H9 (cell line): ENCODE data around the gene SPRR4. TPM values are rescaled to one million over a fixed set of nuclear protein-coding genes. Genes with fewer than 3 reads are reported as not detected.

Experiments used
- DNase-seq: peaks from one replicate; pipeline ENCODE4 v3.0.0-alpha.2; 2017
- H2AFZ ChIP-seq: one replicate; pipeline ENCODE4 v1.6.1; 2013; ENCODE audit warnings: mild to moderate bottlenecking, low read length, control low read depth, moderate library complexity
- H2AK5ac ChIP-seq: 2 replicates; pipeline ENCODE4 v1.6.1; 2013; ENCODE audit warnings: low read length, control low read depth, mixed read lengths; ENCODE audit not compliant: insufficient read length
- H2BK120ac ChIP-seq: one replicate; pipeline ENCODE4 v1.6.1; 2013; ENCODE audit warnings: low read depth, mild to moderate bottlenecking, low read length, control low read depth, inconsistent platforms; ENCODE audit not compliant: poor library complexity, severe bottlenecking
- H2BK12ac ChIP-seq: 2 replicates; pipeline ENCODE4 v1.6.1; 2013; ENCODE audit warnings: low read length, control low read depth, mixed read lengths, low read depth; ENCODE audit not compliant: insufficient read length
- H2BK15ac ChIP-seq: 2 replicates; pipeline ENCODE4 v1.6.1; 2013; ENCODE audit warnings: low read depth, low read length, control low read depth
- H2BK20ac ChIP-seq: one replicate; pipeline ENCODE4 v1.6.1; 2013; ENCODE audit warnings: low read depth, mild to moderate bottlenecking, low read length, control low read depth, inconsistent platforms; ENCODE audit not compliant: poor library complexity, severe bottlenecking
- H2BK5ac ChIP-seq: 2 replicates; pipeline ENCODE4 v1.6.1; 2013; ENCODE audit warnings: low read length, control low read depth, mixed read lengths; ENCODE audit not compliant: insufficient read length
- H3K14ac ChIP-seq: 2 replicates; pipeline ENCODE4 v1.6.1; 2013; ENCODE audit warnings: low read length, control low read depth; ENCODE audit not compliant: insufficient read depth
- H3K18ac ChIP-seq: 2 replicates; pipeline ENCODE4 v1.6.1; 2013; ENCODE audit warnings: low read depth, mild to moderate bottlenecking, mixed read lengths, low read length, control low read depth; ENCODE audit not compliant: insufficient read length
- H3K23ac ChIP-seq: 2 replicates; pipeline ENCODE4 v1.6.1; 2013; ENCODE audit warnings: low read length, control low read depth, mixed read lengths, low read depth; ENCODE audit not compliant: insufficient read length
- H3K23me2 ChIP-seq: 2 replicates; pipeline ENCODE4 v1.6.1; 2013; ENCODE audit warnings: low read depth, mild to moderate bottlenecking, mixed read lengths, low read length, control low read depth; ENCODE audit not compliant: insufficient read length, poor library complexity, severe bottlenecking
- H3K27ac ChIP-seq: 2 replicates; pipeline ENCODE4 v1.5.1; 2013; ENCODE audit warnings: low read length, control low read depth, mixed read lengths, low read depth; ENCODE audit not compliant: insufficient read length
- H3K27me3 ChIP-seq: 2 replicates; pipeline ENCODE4 v1.6.1; 2013; ENCODE audit warnings: low read length, control low read depth, inconsistent platforms; ENCODE audit not compliant: insufficient read depth
- H3K4ac ChIP-seq: 2 replicates; pipeline ENCODE4 v1.6.1; 2013; ENCODE audit warnings: low read depth, mild to moderate bottlenecking, control low read depth, inconsistent platforms, low read length, moderate library complexity
- H3K4me1 ChIP-seq: 2 replicates; pipeline ENCODE4 v1.6.1; 2013; ENCODE audit warnings: low read length, control low read depth, inconsistent platforms; ENCODE audit not compliant: insufficient read depth
- H3K4me2 ChIP-seq: 2 replicates; pipeline ENCODE4 v1.6.1; 2013; ENCODE audit warnings: low read length, control low read depth, mixed read lengths; ENCODE audit not compliant: insufficient read length, insufficient read depth
- H3K56ac ChIP-seq: 2 replicates; pipeline ENCODE4 v1.6.1; 2013; ENCODE audit warnings: low read depth, mild to moderate bottlenecking, mixed read lengths, low read length, control low read depth; ENCODE audit not compliant: insufficient read length
- H3K79me1 ChIP-seq: 2 replicates; pipeline ENCODE4 v1.6.1; 2013; ENCODE audit warnings: low read depth, mild to moderate bottlenecking, moderate library complexity, low read length, control low read depth, inconsistent platforms; ENCODE audit not compliant: insufficient read depth, poor library complexity, severe bottlenecking
- H3K79me2 ChIP-seq: 2 replicates; pipeline ENCODE4 v1.6.1; 2013; ENCODE audit warnings: low read length, control low read depth, inconsistent platforms; ENCODE audit not compliant: insufficient read depth
- H3K9ac ChIP-seq: 2 replicates; pipeline ENCODE4 v1.6.1; 2013; ENCODE audit warnings: low read length, control low read depth, mixed read lengths; ENCODE audit not compliant: insufficient read length; ENCODE audit errors: extremely low read depth
- H3K9me3 ChIP-seq: one replicate; pipeline ENCODE4 v1.6.1; 2013; ENCODE audit warnings: low read depth, low read length, inconsistent platforms; ENCODE audit not compliant: control insufficient read depth
- H3T11ph ChIP-seq: one replicate; pipeline ENCODE4 v1.6.1; 2013; ENCODE audit warnings: mild to moderate bottlenecking, low read length, control low read depth, inconsistent platforms
- H4K20me1 ChIP-seq: one replicate; pipeline ENCODE4 v1.6.1; 2013; ENCODE audit not compliant: control insufficient read depth, insufficient read length, insufficient read depth
- H4K5ac ChIP-seq: 2 replicates; pipeline ENCODE4 v1.6.1; 2013; ENCODE audit warnings: low read depth, mild to moderate bottlenecking, mixed read lengths, low read length, control low read depth; ENCODE audit not compliant: insufficient read length
- H4K8ac ChIP-seq: replicated peaks from 2 replicates; pipeline ENCODE4 v1.6.1; 2013; ENCODE audit warnings: low read length, control low read depth, mixed read lengths, low read depth; ENCODE audit not compliant: insufficient read length
- H4K91ac ChIP-seq: 2 replicates; pipeline ENCODE4 v1.6.1; 2013; ENCODE audit warnings: low read depth, mild to moderate bottlenecking, moderate library complexity, mixed read lengths, low read length, control low read depth; ENCODE audit not compliant: insufficient read length
- H3K27ac Mint-ChIP-seq, 3 experiments: 2 replicates in 2 of 3; 3 replicates in 1 of 3; pipeline ENCODE4 v1.8.0; 2020 to 2021; ENCODE audit warnings: mixed read lengths in 3 of 3, mild to moderate bottlenecking in 1 of 3, moderate library complexity in 1 of 3
- H3K27me3 Mint-ChIP-seq: 2 replicates; pipeline ENCODE4 v1.8.0; 2021; ENCODE audit warnings: low read depth, mild to moderate bottlenecking, moderate library complexity, mixed read lengths
- H3K36me3 Mint-ChIP-seq, 3 experiments: 2 replicates in 2 of 3; 3 replicates in 1 of 3; pipeline ENCODE4 v1.8.0; 2020 to 2021; ENCODE audit warnings: low read depth in 3 of 3, mixed read lengths in 3 of 3; ENCODE audit not compliant: insufficient read depth in 1 of 3
- H3K4me1 Mint-ChIP-seq, 2 experiments: 2 replicates each; pipeline ENCODE4 v1.8.0; 2020; ENCODE audit warnings: mixed read lengths in 2 of 2
- H3K4me3 Mint-ChIP-seq, 2 experiments: 2 replicates in 1 of 2; 3 replicates in 1 of 2; pipeline ENCODE4 v1.8.0; 2020 to 2021; ENCODE audit warnings: mild to moderate bottlenecking in 2 of 2, mixed read lengths in 2 of 2, moderate library complexity in 1 of 2
- H3K9me3 Mint-ChIP-seq, 2 experiments: 2 replicates in 1 of 2; 3 replicates in 1 of 2; pipeline ENCODE4 v1.8.0; 2020; ENCODE audit warnings: mild to moderate bottlenecking in 2 of 2, mixed read lengths in 2 of 2, moderate library complexity in 1 of 2
- CTCF ChIP-seq: fragments of 200-600 bp; sonication (generic); conservative IDR thresholded peaks from 3 replicates; pipeline ENCODE4 v1.8.0; 2021; ENCODE audit warnings: antibody characterized with exemption, mild to moderate bottlenecking
- WGBS: extraction: QIAGEN DNeasy Blood & Tissue Kit; methylation state at CpG from one replicate; pipeline ENCODE4 v1.1.7; 2013; ENCODE audit warnings: missing lambda C conversion rate, low lambda C conversion rate, mixed read lengths; ENCODE audit not compliant: insufficient read length; ENCODE audit errors: extremely low coverage; 5-methylcytosine and 5-hydroxymethylcytosine counted together
- total RNA-seq: library from RNA; stranded (reverse); gene quantifications from 2 replicates; pipeline ENCODE4 v1.2.1, GENCODE V29; 2021

The SPRR4 gene
- total RNA-seq, 1 experiment from 2014 or later: not detected

- Mint-ChIP-seq H3K27me3 (peaks cover 2% of the 10 kb centered on the region; the same call in 1 of the 2 replicates), H3K9me3 (peaks cover 0 to 25% of the 10 kb centered on the region in 2 experiments; a peak in 4 of 5 replicates), H3K4me1 (no peaks in the 10 kb centered on the region), H3K36me3 (no peaks in the 10 kb centered on the region), H3K4me3 (no peak overlapping the region), H3K27ac (no peak overlapping the region; a peak in 1 of 7 replicates)
- Histone ChIP-seq H2BK120ac (no peak overlapping the region), H2AFZ (no peak overlapping the region), H3K79me1 (no peaks in the 10 kb centered on the region), H2BK5ac (no peak overlapping the region), H3K9me3 (no peaks in the 10 kb centered on the region), H3K56ac (no peak overlapping the region), H3K4ac (no peak overlapping the region), H2AK5ac (no peak overlapping the region), H3K9ac (no peak overlapping the region), H3K14ac (no peak overlapping the region), H3K23ac (no peak overlapping the region), H3K4me1 (no peaks in the 10 kb centered on the region), H4K91ac (no peak overlapping the region), H3K18ac (no peak overlapping the region), H3K4me2 (no peak overlapping the region), H4K8ac (no peak overlapping the region), H2BK12ac (no peak overlapping the region), H3K23me2 (no peaks in the 10 kb centered on the region), H4K20me1 (no peaks in the 10 kb centered on the region), H3K27me3 (no peaks in the 10 kb centered on the region), H3K27ac (no peak overlapping the region), H2BK15ac (no peak overlapping the region), H2BK20ac (no peak overlapping the region), H4K5ac (no peak overlapping the region), H3K79me2 (no peaks in the 10 kb centered on the region), H3T11ph (no peak overlapping the region)
- WGBS: no CpG with 5 or more reads among the region's 10 CpGs
- TF ChIP-seq CTCF: peak; percentile 68
- peak; percentile 27 for DNase-seq
Measured at GRCh38 chr1:152960452-152961044, 9.9 kb upstream of the SPRR4 start.
